Keratinocyte (primary cell): Measurements from ENCODE around the gene PRCP.

ENCODE experiments used
- CTCF ChIP-seq, 3 experiments: IDR thresholded peaks in 1 of 3; conservative IDR thresholded peaks in 1 of 3; optimal IDR thresholded peaks in 1 of 3; 2 replicates in 2 of 3; 3 replicates in 1 of 3; pipeline versions ENCODE3 to v1.5.1; 2011; ENCODE audit warnings: low read length in 3 of 3, mild to moderate bottlenecking in 3 of 3, moderate library complexity in 2 of 3, control low read depth in 1 of 3, inconsistent platforms in 1 of 3; ENCODE audit not compliant: insufficient read depth in 2 of 3; ENCODE audit errors: extremely low read depth in 1 of 3
- EZH2 ChIP-seq: IDR thresholded peaks from one replicate; pipeline ENCODE4 v1.6.1; 2012; ENCODE audit warnings: inconsistent platforms, mild to moderate bottlenecking, low read length, moderate library complexity

GRCh38 chr11:82945682-82946081 lies 45.5 kb upstream of the PRCP start:
- TF ChIP-seq EZH2: no peak
- no peak for TF ChIP-seq CTCF (optimal IDR thresholded peaks at IDR 0.05 in 1 of 3, IDR thresholded peaks at IDR 0.05 in 1 of 3, conservative IDR thresholded peaks at IDR 0.05 in 1 of 3; ENCODE audit: extremely low read depth in 1 of 3, insufficient read depth in 2 of 3, low read length in 3 of 3)
